Endometrial microvascular endothelial cells (primary cell): ENCODE results near the gene MBP. TPM values are rescaled to one million over a fixed set of nuclear protein-coding genes. Genes with fewer than 3 reads are reported as not detected.

Experiments used
- in situ Hi-C: cut with HindIII; loops from 2 replicates; pipeline ENCODE4 v1.10.0; 2017; ENCODE audit warnings: low sequenced_read_pairs, low pct_unique_long_range_greater_than_20kb; ENCODE audit errors: inconsistent ontology term
- total RNA-seq: library from RNA; depleted of rRNA; stranded (reverse); fragments of >200 nt; gene quantifications from one replicate; pipeline ENCODE4 v1.2.3, GENCODE V29; 2015; ENCODE audit errors: inconsistent ontology term

The MBP gene
- total RNA-seq, 1 donor from 2014 or later, result 8.5 TPM

DNA sequence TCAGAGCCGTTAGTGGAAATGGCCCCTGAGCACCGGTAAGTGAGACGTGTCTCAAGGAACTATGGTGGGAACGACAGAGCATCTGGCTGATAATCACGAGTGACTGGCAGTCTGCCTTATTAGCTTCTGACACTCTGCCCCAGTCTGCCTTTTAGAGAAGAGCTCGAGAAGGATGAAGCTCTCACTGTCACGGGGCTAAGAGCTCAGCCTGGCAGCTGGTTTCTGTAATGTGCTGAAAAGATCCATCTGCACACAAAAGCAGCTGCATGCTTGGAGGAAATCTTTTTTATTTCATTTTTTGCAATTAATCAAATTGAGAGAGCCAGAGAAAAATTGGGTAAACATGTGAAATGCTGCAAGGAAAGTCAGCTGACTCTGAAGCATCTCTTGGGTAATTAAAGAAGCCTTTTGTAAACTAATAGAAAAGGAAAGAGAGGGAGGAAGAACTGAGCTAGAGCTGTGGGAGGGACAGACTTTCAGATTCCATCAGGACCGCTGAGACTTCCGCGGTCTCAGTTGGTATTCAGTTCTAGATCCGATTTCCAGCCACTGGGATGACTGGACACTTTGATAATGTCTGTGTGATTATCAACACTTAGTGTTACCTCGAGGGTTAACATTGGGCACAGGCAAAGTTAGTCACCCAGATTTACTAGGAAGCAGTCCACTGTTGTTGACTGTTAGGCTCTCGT lies 24.4 kb downstream of the MBP start:
- in situ Hi-C loops, result no loop called here

DNA sequence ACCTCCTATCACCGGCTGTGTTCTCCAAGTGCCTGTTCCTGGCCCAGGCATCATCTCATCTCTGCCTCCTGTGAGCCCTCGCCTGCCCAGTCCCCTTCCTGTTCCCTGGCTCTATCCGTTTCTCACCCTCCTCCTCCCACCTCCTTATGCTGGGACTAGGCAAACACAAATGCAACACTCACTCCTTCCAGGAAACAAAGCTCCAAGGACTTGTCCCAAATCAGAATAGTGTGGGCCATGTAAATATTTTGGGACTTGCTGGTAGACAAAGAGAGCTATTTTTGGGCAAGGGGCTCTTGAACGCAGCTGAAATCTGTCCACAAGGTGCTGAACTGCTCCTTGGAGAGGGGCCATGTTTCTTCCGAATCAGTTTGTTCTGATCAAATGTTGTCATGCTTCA lies 25.3 kb downstream of the MBP start:
- in situ Hi-C loops, result no loop called here

DNA sequence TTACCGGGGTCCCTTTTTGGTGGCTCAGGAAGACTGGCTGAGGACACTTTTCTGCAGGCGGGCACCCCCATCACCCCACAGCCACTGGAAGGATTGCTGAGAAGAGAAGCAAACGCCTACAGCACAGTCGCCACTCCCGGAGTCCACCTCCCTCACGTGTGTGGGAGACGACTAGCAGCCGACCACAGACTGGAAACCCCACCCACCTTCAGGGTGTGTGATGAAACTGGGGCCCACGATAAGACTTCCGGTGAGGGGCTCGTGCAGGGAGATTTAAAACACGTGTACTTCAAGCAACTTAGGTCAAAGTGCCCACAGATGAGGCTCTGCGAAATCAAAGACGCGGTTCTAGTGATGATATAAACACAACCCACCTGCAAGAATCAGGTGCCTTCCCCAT lies 26.3 kb downstream of the MBP start:
- in situ Hi-C loops, result no loop called here

DNA sequence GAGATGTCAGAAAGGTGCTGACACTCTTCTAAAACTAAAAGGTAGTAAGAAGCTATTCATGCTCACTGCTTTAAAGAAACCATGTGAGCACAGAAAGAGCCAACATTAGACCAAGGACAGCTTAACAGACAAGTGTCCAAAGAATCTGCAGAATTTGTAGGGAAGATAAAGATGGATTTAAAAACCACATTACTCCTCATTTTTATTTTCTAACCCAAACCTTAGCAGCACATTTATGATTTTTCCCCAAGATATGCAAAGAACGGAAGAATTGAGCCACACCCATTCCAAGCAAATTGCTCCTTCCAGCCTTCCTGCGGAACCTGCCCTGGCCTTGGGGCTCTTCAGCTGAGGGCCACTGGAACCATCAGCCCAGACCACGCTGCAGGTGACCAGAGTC lies 26.9 kb downstream of the MBP start:
- in situ Hi-C loops, result no loop called here

DNA sequence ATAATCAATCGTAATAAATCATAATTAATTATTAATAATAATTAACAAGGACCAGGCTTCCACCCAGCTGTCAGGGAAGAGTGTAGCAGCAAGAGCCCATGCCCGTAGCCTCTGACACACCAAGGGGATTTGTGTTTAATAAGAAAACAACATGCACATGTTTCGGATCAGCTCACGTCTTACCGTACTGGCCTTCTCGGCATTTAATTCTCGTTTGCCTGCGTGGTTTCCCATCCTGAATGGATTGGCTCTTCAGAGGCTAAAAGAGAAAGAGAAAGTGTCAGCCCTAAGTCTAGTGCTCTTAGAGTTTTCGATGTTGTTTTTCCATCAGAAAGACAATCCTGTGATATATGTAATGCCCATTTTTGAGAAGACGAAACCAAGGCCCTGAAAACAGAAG lies 27.6 kb downstream of the MBP start:
- in situ Hi-C loops, result no loop called here

DNA sequence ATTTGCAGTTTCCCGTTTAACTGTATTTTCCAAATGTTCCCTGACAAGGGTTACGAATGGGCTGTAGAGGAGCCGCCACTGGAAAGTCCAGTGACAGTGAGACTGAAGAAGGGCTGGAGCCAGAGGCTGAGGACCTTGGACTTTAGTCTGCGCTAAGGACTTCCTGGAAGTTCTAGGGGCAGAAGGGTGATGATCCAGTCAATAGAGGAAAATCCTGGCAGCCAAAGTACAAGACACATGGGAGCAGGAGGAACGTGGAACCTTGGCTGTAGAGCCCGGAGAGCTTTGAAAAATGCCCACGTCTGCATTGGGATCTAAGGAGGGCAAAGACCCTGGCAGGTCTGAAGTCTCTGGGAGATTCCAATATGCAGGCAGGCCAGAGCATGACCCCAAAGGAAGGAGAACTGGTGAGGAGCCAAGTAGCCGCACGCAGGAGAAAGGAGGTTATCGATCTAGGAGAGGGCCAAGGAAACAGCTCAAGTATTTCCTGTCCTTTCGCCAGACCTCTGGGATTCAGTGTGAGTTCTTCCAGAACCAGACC lies 28.5 kb downstream of the MBP start:
- in situ Hi-C loops, result no loop called here

DNA sequence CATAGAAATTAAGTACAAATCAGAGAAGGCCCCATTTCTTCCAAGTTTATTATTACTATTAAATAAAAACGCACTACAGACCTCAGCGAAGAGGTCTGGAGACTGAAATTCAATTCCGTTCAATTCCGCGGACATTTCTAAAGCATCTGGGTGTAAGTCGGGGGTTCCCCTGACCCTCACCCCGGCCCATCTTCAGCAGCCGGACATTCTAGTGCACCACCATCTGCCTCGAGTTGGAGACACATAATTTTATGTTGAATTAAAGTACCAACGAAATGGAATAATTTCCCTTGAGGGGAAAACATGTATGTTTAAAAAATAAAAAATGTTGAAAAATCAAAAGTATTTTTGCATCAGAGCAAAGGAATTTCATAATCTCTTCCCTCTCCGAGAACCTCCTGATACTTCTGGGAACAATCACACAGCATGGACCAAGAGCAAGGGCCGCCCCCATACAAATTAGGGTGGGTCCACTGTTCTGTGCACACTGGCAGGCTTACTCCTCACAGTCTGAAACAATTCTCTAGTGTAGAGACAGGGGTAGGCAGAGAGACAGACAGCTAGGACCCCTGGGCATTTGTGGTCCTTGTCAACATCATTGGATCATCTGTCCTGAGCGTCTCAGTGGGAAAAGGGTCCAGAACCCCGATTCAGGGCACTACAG lies 29.3 kb downstream of the MBP start:
- in situ Hi-C loops, result no loop called here

DNA sequence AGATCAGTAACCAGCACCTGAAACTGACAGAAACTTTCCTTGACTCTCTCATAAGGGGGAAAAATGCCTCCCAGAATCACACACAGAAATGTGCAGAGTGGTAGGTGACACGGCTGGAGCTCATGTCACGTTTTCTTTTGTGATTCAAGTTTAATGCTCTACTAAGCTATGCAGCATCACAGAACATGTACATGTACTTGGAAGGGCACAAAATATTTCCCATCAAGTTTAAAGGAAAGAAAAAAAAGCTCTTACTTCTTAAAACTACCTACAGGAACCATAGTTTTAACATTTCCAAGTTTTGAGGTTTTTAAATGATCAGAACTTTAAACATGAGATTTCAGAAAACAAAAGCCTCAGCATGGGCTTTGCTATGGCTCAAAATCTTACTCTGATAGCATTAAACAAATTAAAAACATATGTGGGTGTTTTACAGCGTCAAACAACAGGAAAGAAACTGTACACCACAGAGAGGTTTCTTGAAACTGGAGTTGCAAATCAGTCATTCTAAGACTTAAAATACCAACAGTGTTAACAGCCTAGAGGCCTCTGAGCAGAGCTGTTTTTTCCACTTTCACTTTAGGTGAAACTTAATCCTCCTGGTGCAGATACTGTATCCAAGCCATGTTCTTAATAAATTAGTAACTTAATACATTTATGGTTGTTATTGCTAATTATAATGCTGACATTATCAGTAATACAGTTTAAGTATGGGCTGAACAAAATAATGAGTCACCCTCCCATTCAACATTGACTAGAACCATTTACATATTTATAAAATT lies 30.1 kb downstream of the MBP start:
- in situ Hi-C loops, result no loop called here

DNA sequence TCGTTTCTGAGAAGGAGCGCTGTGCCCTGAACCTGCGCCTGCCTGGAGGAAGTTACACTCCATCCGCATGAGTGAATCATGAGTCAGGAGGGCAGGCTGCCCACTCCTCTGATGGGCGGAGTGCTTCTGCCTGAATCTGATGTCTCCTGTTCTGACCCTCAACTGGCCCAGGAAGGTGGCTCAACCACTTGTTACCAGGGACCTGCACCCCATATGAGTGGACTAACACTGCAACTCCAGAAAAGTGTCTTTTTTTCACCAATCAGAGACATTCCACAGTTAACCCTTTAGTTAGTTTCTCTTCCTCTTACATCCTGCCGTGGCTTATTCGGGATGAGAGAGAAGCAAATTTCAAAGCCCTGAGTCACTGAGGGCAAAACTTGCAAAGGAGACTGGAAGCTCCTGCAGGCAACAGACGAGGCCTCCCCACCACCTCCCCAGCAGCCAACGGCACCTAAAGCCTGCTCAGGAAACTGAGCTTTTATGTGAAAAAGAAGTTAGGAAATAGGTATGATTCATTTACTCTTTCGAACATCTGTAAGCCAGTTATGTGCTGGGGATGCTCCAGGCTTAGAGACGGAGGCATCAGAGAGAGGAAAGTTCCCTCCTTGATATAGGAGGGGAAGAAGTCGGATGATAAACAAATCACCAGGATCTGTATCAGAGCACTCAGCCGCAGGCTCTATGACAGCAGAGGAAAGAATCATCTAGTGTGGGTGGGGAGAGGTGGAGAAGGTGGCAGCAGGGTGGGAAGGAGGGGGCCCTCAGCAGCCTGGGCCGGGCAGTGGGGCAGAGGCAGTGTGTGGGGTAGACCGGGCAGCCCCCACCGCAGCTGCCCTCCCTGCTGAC lies 30.9 kb downstream of the MBP start:
- in situ Hi-C loops, result no loop called here

DNA sequence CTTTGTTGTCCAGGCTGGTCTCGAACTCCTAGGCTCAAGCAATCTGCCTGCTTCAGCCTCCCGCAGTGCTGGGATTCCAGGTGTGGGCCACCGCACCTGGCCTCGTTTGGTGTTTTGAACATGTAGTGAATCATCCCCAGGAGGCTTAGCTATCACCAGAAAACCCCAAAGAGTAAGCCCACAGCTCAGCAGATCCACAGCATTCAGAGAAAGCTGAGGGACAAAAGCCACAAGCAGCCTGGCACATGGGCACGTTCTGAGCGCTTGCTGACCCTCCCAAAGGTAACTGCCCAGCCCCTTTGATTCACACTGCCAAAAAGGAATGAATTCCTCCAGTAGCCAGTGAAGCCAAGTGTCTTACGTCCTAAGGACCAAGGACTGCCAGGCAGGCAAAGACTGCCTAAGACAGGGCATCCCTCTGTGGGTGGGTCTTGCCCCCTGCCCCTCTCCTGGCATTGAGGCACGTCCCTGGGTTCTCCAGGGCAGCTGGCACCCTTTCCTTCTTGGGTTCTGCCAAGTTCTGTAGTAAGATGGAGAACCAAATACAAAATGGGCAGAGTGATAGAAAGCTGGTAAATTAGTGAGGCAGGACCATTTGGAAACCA lies 31.7 kb downstream of the MBP start:
- in situ Hi-C loops, result no loop called here

DNA sequence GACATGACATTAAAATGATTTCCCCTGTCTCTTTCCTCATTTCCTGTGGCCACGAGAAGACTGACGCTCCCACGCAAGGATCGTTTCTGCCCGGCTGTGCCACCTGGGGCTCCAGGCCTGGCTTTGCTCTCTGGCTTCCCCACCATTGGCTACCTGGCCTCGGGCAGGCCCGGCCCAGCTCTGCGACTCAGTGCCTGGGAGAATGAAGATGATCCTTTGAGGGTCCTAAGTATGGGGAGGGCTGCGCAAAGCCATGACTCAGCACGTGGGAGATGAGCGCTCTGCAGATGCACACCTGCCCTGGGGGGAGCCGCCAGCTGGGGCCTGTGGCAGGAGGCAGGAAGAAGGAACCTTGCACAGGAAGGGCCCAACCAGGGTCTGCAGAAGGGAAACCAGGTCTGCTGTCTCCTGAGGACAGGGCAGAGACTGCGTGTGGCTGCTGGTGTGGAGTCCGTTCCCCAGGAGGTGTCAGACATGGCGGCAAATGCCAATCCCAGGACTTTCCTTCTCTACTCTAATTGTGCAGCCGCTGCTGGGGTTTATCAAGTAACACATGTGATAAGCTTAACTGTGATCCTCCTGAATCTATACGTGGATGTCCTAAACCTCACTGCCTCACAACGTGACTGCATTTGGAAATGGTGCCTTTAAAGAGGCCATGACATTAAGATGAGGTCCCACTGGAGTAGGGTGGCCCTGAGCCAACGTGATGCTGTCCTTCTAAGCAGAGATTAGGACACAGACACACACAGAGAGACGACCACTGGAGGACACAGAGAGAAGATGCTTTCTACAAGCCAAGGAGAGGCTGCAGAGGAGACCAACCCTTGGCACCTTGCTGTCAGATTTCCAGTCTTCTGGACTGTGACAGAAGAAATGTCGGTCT lies 32.9 kb downstream of the MBP start:
- in situ Hi-C loops, result no loop called here

DNA sequence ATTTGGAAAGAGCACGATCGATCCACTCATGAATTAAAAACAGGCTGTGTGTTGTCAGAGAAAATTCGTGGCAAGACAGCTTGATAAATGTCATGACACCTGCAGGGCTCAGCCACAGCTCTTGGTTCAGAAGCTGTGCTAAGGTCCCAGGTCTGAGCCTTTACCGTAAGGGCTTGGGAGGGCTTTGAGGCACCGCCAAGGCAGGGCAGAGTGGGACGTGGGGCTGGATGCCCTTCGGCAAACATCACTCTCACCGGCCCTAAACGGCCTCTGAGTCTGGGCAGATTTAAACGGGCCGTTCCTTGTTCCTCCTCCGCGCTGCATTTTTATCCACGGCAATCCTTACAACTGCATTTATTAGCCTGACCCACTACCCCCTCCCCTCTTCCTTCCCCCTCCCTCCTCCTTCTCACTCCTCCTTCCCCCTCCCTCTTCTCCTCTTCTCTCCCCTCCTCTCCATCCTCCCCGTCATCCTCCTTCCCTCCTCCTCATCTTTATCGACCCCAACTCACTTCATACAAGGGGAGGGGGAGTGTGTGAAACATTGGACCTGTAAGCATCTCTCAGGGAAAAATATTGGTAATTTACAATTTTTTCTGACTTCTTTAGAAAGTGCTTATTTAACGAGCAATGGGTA lies 33.9 kb downstream of the MBP start:
- in situ Hi-C loops, result no loop called here

DNA sequence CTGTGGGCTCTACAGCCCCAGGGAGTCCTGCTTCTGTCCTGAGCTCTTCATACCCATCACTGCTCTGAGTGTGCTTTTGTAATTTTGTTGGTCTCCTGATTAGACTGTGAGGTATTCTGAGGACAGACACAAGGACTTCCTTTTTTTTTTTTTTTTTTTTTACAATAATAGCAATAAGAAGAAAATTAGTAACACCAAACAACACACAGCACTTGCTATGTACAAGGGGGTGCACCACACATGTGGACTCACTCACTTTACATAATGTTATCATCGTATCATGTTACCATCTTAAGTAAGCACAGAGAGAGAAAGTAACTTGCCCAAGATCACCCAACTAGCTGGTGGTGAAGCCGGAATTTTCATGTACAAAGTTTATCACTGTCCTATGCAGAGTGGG lies 34.6 kb downstream of the MBP start:
- in situ Hi-C loops, result no loop called here

DNA sequence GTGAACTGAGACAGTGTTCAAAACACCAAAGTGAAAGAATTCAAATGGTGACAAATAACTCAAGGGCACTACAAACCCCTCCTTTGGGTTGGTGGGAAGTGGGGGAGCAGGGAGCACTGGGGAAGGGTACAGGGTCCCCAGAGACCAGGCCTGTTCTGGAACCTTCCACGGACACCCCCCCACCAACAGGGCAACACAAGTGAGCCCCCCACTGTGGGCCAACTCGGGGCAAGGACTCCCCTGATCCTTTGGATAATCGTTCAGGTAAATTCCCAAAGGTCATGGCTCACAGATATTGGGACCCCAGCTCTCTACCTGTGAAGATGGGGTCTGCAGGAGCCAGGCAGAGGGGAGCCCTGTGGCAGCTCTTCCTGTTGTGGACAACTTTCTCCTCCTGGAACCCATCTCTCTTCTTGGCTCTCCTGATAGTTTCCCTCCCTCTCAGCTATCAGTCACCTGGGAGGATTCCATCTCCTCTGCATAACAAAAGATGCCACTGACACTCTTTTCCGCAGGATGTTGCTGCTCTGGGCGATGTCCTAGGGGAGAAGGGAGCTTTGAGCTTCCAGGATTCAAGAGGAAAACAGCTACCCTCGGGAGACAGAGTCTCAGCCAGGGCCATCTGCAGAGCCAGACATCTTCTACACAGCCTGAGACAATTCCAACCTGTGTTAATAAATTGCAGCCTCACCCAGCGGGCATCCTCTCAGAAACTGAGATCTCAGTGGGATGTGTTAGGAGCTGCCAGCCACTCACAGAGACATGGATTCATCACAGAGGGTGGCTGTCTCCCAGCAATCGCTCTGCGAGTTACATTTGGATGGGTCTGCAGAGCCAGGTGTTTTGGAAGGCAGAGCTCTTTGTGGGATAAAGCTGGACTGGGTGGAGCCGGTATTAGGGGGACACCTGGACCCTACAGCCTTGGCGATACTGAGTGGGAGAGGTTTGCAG lies 35.4 kb downstream of the MBP start:
- in situ Hi-C loops, result no loop called here

DNA sequence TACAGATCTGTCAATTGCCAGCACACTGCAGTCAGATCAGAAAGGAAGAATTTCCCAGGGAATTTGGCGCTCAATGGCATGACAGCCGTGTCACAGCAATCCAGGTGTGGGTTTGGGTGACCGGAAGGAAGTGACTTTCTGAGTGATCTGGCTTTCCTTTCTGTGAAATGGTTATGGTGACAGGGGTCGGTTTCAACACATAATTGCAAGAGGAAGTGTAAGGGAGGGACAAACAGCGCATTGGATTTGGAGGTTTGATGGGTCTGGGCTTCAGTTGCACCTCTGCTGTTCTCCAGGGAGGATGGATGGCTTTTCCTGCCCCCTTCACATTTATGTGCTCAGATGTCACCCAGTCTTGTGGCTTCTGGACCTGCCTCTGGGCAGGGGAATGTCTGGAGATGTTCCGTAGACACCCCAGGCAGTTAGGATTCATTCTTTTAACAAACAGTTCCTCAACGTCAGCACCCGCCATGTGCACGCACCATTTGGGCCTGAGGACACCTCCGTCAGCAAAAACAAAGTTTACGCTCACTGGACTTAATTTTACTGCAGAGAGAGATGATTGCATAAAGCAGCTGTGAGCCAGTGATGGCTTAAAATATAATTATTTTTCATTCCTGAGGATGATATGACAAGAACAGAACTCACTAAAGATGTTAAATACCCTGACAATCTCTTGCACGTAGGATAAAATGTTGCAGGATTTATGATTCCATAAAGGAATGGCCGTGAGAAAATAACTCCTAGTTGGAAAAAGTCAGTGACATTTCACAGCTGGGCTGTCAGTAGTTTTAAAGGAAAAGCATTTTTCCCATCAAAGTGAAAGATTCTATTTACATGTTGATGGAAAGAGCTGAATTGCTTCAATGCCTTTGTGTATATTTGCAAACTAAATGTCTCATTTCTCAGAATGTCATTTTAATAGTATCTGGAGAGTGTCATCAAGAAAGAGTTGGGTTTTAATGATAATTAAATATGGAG lies 36.9 kb downstream of the MBP start:
- in situ Hi-C loops, result no loop called here
